ENCODE results near the gene KCNE5.
"Not testable (repeated sequence)": the region's sequence is repeated elsewhere in the genome, so short reads cannot be mapped to it uniquely, and the experiment has no call there.

KCNE5 gene, protein sequence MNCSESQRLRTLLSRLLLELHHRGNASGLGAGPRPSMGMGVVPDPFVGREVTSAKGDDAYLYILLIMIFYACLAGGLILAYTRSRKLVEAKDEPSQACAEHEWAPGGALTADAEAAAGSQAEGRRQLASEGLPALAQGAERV

DNA sequence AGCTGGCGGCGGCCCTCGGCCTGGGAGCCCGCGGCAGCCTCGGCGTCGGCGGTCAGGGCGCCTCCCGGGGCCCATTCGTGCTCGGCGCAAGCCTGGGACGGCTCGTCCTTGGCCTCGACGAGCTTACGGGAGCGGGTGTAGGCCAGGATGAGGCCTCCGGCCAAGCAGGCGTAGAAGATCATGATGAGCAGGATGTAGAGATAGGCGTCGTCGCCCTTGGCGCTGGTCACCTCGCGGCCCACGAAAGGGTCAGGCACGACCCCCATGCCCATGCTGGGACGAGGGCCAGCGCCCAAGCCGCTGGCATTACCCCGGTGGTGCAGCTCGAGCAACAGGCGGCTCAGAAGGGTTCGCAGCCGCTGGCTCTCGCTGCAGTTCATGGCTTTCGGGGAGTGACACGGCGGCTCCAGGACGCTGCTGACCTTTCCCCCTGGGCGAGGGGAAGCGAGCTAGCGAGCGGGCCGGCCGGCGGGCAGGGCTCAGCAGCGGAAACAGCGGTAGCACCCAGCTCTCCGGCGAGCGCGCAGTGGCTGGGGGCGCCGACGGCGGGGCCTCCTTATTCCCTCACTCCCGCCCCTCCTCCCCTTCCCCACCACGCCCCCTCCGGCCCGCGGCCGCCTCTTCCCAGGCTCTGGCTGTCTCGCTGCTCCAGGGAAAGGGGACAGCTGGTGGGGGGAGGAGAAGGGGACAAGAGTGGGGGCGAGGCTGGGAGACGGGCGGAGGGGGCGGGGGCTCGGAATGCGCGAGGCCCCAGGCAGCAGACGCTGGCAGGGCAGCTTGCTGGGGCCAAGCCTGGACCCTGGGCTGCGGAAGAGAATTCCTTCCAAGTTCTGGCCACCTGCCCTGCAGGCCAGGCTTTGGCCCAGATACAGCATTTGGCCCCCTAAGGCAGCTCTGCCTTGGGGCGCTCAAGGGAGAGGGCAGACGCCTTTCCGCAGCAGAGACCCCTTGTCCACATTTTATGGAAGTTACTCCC, at the start of gene KCNE5:
TSS of gene KCNE5 (minus strand) at position 532 of the 976 bp plus-strand sequence. CDS start at position 380, 152 bp downstream.
- no peak for DNase-seq (ENCODE audit: low read depth in 2 of 3, low spot score in 1 of 3)

DNA sequence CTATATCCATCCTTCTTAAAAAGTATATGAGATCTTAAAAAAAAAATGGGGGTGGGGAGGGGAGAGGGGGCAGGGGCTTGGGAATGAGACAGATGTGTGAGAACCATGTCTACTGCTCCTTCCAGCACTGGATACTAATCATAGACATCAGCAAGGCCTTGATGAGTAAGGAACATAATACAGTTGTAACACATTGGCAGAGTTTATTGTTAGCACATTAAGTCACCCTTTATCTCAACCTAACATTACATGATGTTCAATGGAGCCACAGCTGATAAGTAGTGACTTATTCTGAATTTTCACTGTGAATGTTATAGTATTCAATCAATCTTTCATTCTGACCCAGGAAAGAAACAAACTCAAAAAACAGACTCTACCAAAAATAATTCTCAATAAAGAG, 47.3 kb upstream of the KCNE5 start:
- no peak for DNase-seq (ENCODE audit: low read depth in 2 of 3, low spot score in 1 of 3)

DNA sequence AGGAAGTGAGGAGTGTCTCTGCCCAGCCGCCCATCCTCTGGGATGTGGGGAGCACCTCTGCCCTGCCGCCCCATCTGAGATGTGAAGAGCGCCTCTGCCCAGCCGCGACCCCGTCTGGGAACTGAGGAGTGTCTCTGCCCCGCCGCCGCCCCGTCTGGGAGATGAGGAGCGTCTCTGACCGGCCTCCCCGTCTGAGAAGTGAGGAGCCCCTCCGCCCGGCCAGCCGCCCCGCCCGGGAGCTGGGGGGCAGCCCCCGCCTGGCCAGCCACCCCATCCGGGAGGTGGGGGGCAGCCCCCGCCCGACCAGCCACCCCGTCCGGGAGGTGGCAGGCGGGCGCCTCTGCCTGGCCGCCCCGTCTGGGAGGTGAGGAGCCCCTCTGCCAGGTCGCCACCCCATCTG, 46.2 kb upstream of the KCNE5 start:
- not testable (repeated sequence) for DNase-seq (ENCODE audit: low read depth in 2 of 3, low spot score in 1 of 3)

DNA sequence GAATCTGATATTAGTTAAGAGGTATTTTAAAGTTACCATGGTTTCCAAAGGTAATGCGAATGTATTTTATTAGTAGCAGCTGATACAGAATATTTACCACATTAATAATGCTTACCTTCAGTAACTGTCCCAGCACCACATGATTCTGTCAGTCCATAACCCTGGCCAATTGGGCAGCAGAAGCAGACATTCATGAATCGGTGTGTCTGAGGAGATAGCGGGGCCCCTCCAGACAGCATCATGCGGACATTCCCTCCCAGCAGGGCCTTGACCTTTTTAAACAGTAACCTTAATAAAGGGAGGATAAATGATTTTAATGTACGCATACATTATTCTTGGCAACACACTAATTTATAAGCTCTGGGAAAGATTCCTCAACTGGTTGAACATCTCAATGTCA, 43.0 kb upstream of the KCNE5 start:
- DNase-seq (ENCODE audit: low read depth in 2 of 3, low spot score in 1 of 3): no peak

DNA sequence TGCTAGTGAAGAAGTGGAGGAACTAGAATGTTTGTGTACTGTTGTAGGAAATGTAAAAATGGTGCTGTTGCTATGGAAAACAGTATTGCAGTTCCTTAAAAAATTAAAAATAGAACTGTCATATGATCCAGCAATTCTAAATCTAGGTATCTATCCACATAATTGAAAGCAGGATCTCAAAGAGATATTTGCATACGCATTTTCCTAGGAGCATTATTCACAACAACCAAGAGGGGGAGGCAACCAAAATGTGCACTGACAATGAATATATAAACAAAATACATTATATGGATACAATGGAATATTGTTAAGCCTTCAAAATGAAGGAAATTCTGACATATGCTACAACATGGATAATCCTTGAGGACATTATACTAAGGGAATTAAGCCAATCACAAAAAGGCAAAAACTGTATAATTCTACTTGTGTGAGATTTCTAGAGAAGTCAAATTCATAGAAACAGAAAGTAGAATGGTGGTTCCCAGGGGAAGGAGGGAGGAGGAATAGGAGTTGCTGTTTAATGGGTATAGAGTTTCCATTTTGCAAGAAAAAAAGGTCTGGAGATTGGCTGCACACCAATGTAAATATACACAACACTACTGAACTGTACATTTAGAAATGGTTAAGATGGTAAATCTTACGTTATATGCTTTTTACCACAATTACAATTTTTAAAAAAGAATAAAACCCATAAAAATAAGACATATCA, 35.6 kb upstream of the KCNE5 start:
- DNase-seq (ENCODE audit: low read depth in 2 of 3, low spot score in 1 of 3): no peak

DNA sequence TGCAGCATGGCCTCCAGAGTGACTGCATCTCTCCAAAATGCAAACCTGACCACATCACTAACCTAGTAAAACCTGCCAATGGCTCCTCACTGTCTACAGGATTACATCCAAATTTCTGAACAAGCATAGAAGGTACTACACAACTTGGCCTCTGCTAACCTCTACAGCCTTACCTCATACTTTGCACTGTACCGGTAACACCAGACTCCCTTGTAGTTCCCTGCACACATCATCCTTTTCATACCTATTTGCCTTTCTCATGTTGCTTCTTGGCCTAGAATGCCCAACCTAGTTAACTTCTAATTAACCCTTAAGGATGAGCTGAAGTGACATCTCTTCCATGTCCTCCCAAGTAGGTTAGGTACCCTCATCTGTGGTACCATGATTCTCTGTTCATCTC, 33.4 kb upstream of the KCNE5 start:
- DNase-seq (ENCODE audit: low read depth in 2 of 3, low spot score in 1 of 3): no peak

DNA sequence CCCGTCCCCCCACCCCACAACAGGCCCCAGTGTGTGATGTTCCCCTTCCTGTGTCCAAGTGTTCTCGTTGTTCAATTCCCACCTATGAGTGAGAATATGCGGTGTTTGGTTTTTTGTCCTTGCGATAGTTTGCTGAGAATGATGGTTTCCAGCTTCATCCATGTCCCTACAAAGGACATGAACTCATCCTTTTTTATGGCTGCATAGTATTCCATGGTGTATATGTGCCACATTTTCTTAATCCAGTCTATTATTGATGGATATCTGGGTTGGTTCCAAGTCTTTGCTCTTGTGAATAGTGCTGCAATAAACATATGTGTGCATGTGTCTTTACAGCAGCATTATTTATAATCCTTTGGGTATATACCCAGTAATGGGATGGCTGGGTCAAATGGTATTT, 32.4 kb upstream of the KCNE5 start:
- DNase-seq (ENCODE audit: low read depth in 2 of 3, low spot score in 1 of 3): not testable (repeated sequence)

DNA sequence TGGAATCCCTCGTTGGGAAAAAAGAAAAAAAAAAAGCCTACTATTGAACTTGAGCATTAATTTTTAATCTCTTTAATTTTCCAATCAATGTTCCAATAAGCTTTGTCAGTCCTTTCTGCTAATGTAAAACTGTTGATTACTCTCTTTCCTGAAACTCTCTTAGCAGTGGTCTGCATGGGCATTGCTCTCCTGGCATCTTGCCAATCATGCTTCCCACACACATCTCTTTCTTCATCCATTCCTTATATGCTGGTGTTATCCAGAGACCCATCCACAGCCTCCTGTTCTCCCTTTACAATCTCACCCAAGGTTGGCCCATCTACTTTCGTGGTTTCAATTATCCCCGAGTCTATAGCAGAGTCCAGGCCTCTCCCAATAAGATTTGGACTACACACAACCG, 31.8 kb upstream of the KCNE5 start:
- DNase-seq (ENCODE audit: low read depth in 2 of 3, low spot score in 1 of 3): no peak

DNA sequence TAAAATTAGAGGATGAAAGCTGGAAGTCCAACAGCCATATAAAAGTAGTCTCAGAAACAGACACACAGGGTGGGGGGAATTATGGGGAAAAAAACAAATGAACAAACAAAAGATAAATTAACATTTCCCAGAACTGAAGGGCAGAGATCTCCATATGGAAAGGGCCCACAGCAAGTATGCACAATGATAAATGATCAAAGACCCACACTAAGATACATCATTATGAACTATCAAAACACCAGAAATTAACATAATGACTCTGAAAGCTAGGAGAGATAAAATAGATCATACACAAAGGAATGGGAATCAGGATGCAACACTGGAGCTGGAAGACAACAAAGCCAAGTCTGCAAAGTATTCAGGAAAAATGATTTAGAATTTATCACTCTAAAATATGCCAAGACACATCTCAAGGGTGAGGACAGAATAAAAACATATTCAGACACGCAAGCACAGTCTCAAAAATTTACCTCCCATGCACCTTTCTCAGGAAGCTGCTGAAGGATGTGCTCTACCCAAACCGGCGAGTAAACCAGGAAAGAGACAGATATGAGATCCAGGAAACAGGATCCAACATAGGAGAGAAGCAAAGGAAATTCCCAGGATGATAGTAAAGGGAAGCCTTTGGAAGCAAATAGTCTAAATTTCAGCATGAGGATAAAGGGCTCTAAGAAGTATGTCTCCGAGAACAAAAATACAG, 30.7 kb upstream of the KCNE5 start:
- no peak for DNase-seq (ENCODE audit: low read depth in 2 of 3, low spot score in 1 of 3)

DNA sequence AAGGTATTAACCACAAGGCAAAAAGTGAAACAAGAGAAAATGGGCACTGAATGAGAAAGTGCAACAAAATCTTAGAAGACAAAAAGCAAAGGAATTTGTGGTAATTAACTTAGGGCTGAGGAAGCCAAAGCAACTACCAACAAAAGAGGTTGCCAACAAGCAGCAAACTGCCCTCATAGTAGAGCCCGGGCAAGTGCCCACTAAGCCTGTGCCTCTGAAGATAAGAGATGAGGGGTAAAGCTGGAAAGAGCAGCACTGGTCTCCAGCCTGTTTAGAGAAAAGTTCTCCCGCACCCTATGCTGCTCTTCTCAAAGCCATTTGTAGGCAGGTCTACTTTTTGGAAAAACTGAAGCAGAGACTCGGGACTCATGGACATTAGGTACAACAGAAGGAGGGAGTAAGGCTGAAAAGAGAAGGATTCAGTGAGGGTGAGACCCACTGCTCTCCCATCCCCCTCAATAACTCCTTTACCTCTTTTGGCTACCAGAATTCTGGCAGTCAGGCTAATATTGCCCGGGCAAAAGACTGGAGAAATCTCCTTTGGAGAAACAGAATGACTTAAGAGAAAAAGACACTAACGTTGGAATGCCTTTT, 29.6 kb upstream of the KCNE5 start:
- DNase-seq (ENCODE audit: low read depth in 2 of 3, low spot score in 1 of 3): no peak

DNA sequence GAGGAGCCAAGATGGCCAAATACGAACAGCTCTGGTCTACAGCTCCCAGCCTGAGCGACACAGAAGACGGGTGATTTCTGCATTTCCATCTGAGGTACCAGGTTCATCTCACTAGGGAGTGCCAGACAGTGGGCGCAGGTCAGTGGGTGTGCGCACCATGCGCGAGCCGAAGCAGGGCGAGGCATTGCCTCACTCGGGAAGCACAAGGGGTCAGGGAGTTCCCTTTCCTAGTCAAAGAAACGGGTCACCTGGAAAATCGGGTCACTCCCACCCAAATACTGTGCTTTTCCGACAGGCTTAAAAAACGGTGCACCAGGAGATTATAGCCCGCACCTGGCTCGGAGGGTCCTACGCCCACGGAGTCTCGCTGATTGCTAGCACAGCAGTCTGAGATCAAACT, 19.7 kb upstream of the KCNE5 start:
- DNase-seq (ENCODE audit: low read depth in 2 of 3, low spot score in 1 of 3): not testable (repeated sequence)

DNA sequence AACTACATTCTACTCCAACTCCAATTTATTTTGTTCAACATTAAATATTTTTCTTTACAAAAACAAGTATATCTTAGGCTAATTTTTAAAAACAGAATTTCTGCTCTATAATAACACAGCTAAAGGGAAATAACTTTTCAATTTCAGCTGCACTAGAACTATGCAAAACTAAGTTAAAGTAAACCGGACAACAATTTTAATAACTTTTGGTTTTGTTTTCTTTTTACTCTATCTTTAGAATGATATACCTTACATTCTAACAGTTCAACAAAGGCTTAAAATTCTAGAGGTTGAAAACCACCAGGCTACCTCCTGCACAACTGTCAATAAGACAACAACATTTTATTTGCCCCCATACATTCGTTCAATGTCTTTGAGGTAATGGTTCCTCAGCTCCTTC, 18.7 kb upstream of the KCNE5 start:
- DNase-seq (ENCODE audit: low read depth in 2 of 3, low spot score in 1 of 3): no peak

DNA sequence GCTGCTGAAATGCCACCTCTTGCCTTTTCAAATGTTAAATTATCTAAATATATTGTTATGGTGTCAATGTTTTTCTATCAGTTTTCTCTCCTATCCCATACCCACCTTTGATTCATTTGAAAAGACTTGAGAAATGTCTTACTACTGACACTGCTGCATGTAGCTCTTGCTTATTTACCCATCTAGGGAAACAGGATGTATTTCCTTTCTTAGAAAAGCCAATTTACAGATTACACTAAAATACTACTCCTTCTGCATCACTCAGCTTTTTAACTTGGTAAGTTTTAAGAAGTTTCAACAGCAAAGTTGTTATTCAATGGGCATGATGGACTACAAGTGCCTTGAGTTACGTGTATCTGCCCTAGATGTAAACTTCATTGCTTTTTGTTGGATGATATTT, 13.2 kb upstream of the KCNE5 start:
- DNase-seq (ENCODE audit: low read depth in 2 of 3, low spot score in 1 of 3): no peak

DNA sequence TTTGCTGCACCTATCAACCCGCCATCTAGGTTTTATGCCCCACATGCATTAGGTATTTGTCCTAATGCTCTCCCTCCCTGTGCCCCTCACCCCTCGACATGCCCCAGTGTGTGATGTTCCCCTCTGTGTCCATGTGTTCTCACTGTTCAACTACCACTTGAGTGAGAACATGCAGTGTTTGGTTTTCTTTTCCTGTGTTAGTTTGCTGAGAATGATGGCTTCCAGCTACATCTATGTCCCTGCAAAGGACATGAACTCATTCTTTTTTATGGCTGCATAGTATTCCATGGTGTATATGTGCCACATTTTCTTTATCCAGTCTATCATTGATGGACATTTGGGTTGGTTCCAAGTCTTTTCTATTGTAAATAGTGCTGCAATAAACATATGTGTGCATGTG, 12.5 kb upstream of the KCNE5 start:
- not testable (repeated sequence) for DNase-seq (ENCODE audit: low read depth in 2 of 3, low spot score in 1 of 3)

DNA sequence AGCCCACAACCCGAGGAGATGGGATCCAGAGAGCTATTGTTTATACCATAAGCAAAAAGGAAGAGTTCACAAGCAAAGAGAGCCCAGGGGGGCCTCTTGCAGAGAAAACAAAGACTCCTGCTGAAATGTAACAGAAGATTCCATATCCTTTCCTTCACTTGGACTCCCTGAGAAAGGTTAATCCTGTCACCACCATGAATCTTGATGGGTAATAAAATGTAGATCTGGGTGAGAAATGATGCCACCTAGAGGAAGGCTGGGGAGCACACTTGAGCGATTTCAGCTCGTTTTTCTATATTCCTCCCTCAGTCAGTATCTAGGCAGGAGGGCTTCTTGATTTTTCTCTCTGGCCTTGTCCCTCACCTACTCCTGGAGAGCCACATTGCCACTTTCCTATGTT, 10.2 kb upstream of the KCNE5 start:
- no peak for DNase-seq (ENCODE audit: low read depth in 2 of 3, low spot score in 1 of 3)

DNA sequence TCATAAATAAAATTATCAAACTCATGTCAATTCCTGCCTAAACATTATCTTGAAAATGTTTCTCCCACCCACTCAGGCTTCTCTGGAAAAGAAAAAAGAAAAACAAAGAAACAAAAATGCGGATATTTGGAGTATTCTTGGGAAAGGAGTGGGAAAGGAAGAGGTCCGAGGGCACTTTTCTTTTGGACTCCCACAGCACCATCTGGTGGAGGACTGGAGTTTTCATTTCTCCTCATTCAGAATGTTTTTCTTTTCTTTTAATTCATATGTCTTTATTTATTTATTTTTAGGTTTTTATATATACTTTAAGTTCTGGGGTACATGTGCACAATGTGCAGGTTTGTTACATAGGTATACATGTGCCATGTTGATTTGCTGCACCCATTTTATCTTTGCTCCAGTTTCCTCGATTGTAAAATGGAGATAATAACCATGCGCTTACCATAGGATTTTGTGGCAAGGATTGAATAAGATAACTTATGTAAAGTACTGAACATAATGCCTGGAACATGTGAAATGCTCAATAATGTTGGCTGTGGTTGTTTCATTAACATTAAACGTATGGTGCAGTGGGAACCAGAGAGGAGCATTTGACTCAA, 8.0 kb upstream of the KCNE5 start:
- no peak for DNase-seq (ENCODE audit: low read depth in 2 of 3, low spot score in 1 of 3)

DNA sequence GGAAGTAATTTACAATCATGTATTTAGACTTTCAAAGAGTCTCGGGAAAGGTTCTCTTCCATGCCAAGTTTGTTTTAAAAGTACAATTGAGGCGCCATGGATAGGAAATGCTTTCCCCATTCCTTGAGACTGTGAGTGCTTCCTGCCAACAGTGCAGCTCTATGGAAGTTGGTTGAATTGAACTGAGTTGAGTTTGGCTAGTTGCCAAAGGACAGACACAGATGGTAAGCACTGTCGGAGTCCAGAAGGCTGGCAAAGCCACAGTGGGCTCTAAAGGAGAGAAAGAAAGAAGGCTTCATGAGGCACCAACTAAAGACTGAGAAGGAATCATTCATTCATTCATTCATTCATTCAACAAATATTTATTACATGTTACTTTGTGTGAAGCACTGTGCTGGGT, 4.3 kb upstream of the KCNE5 start:
- no peak for DNase-seq (ENCODE audit: low read depth in 2 of 3, low spot score in 1 of 3)

DNA sequence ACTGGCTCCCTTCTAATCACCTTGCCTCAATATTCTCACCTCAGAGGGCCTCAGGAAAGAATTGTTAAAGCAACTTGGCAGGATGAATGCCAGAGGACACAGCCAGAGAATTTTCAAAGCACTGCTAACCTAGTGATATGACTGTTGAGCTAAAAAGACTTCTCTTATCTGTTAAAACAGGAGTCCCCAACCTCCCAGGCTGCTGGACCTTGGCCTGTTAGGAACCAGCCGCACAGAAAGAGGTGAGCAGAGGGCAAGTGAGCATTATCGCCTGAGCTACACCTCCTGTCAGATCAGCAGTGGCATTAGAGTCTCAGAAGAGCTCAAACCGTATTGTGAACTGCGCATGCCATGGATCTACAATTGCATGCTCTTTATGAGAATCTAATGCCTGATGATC, 1.7 kb upstream of the KCNE5 start:
- DNase-seq (ENCODE audit: low read depth in 2 of 3, low spot score in 1 of 3): no peak

DNA sequence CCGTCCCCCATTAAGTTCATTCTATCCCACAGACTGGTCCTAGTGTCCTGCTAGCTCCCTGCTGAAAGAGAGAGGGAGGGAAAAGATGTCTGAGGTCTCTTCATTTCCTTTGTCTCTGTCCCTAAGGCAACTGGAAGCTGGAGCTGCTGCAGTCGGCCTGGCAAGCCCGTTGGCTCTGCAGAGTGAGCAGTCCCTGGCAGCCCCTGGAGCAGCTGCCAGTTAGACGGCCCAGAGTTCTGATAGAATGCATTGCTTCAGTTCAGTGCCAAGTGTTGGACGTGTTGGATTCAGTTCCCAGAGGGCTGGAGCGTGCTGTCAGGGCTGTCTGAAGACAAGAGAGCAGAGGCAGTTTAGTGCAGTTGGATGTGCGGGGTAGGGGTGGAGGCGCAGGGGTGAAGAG, 975 bp downstream of the KCNE5 start:
- DNase-seq (ENCODE audit: low read depth in 2 of 3, low spot score in 1 of 3): no peak

DNA sequence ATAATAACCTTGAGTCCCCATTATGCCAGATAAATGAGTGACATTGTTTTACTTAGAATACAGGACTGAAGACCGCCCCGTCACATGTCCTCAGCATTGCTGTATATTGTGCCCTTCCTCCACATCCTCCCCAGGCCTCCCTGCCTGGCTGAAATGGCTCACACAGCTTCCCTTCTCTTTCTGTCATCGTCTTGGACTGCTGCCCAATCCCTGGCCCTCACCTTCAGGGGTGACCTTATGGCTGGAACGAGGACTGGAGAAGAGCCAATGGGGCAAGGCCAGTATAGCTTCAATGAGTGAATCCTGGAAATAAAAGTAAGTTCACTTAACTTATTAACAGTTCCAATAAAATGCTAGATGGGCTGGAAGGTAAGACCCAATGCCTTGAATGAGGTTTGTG, 2.7 kb downstream of the KCNE5 start:
- no peak for DNase-seq (ENCODE audit: low read depth in 2 of 3, low spot score in 1 of 3)

DNA sequence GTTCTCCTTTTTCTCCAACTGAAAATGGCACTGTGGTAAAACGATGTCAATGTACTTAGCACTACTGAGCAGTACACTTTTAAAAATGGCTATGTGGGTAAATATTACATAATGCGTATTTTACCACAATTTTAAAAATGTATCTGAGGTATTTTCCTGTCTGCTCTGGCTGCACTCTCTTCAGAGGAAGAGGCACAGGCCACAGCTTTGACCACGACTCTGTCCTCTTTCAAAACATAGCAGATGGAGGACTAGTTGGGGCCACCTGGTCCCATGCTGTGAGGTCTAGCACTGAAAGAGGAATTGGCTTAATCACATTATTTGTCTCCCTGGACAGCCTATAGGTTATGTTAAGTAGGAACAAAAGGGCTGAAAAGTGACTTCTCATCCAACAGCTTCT, 5.2 kb downstream of the KCNE5 start:
- DNase-seq (ENCODE audit: low read depth in 2 of 3, low spot score in 1 of 3): no peak

All from stimulated activated CD4-positive, alpha-beta T cell treated with anti-CD3 and anti-CD28 coated beads, Interleukin-12 subunit alpha, Interleukin-12 subunit beta, amount 100 ng/mL, for 48 hours (primary cell).